HT-29 (cell line): ENCODE data around the gene PHLDB2. TPM values are rescaled to one million over a fixed set of nuclear protein-coding genes. Genes with fewer than 3 reads are reported as not detected.

ENCODE experiments used
- DNase-seq: peaks from one replicate; pipeline ENCODE4 v3.0.0-alpha.2; 2015; ENCODE audit warnings: low spot score
- total RNA-seq: library from RNA; depleted of rRNA; stranded (reverse); fragments of >200 nt; shearing (Covaris generic); gene quantifications from 2 replicates; pipeline ENCODE4 v1.2.3, GENCODE V29; 2014

Gene PHLDB2
- total RNA-seq, 1 experiment from 2014 or later: not detected

DNA sequence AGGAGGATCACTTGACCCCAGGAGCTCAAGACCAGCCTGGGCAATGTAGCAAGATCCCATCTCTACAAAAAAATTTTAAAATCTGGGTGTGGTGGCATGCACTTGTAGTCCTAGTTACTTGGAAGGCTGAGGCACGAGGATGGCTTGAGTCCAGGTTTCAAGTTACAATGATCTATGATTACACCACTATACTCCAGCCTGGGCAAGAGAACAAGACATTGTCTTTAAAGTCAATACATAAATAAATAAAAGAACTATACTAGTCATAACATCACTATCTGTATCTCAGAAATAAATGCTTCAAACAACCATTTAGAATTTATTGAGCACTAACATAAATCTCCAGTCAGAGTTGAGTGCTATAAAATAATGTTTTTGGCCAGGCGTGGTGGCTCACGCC is 8.5 kb upstream of the PHLDB2 start:
- DNase-seq: no peak

DNA sequence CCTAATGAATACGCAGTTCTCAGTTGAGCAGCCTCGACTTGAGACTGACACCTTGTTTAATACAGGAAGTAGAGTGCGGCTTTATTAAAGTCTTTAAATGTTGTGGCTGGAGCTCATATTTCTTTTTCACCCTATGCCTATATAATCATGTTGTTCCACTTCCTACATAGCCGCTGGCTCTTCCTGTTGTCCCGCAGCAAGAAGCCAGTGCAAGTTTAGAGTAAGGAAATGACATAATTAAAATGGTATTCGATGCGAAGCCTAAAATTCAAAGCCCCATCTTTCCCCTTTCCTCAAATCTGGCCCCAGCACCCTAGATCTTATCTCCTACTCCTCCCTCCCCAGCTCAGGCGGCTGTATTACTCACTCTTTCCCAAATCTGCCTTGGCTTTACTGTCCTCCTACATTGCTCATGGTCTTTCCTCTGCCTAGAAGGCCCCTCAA is 7.5 kb upstream of the PHLDB2 start:
- no peak for DNase-seq

DNA sequence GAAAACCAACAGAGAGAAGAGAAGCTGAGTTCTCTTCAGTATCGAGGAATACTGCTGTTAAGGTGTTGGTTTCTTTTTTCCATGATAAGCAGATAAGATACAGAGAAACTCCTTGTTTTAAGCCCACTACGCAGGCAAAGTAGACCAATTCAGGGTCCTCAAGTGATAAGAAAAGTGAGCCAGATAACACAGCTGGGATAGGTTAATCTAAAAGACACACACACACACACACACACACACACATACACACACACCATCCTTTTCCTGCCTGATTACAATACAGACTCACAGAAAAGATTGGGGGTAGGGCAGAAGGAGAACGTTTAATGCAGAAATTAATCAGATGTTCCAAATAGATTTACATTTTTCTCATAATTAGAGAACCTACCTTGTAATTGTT is 6.5 kb upstream of the PHLDB2 start:
- DNase-seq: no peak

DNA sequence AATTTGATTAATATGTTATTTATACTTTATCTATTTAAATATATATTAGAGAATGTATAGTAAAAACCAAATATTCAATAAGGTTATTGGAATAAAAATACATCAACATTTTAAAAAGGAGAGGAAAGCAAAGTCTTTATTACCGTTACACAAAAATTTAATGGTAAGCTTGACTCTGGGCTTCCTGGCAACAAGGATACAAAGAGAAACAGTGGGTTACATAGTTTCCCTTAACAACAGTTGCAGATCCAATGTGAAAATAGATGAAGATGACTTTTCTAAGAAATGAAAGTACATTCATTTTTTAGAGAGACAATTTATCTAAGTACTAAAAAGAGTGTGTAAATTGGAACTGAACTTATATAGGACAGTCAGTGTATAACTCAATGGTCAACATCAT is 6.0 kb upstream of the PHLDB2 start:
- no peak for DNase-seq

DNA sequence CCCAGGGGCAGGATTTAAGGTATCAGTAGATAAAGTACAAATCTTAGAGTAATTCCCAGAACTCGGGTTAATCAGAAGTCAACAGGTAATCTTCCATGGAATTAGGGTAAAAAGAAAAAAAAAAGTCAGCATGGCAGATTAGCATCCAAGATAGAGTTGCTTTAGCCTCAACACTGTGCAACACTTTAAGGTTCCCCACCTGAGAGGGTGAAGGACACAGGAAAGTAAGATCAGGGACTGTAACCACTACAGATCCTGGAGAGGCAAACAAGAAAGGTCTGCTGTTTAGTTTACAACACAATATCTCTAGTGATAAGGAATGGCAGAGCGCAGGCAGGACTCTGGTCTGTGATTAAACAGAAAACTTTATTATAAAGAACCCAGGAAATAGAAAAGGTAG is 4.1 kb upstream of the PHLDB2 start:
- no peak for DNase-seq

DNA sequence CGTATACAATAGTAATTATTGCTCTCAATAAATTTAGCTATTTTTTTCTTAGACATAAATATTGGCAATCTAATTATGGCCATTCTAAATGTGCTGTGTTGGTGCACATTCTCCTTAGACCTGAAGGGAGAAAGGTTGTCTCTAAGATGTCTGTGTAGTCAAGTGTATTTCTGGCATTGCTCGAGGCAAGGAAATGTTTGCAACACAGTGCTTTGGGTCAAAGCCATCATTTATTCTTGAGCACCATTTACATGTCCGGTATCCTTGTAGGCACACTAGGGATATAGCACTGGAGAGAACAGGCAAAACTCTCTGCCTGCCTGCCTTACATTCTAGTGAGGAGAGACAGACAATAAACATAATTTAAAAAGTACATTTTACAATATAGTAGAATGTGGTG is 2.6 kb upstream of the PHLDB2 start:
- DNase-seq: no peak

DNA sequence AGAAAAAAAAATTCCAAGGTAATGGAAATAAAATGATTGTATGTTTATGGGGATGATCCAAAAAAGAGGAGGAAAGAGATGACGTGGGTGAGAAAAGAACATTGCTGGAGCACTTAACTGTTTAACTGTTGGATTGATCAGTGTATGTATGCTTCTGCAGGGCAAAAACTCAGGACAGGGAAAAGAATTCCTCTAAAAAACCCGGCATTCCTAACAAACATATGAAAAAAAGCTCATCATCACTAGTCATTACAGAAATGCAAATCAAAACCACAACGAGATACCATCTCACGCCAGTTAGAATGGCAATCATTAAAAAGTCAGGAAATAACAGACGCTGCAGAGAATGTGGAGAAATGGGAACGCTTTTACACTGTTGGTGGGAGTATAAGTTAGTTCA is 1.6 kb upstream of the PHLDB2 start:
- no peak for DNase-seq

DNA sequence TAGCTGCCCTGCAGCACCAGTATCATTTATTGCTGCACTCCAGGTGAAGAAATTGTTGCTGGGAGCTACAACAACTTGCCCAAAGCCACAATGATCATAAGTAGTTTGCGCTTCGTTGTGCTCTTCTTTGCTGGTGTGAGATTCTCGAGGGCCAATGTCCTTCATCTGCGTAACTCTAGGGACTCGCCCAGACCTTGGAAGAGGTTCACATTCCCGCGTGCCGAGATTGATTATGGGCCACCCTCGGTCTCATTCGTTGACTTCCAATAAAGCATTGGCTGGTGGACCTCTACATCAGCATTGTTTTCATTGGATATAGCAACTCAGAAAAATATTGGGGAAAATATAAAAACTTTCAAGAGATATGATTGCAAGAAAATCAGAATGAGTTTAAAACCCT is 423 bp upstream of the PHLDB2 start:
- DNase-seq: no peak

DNA sequence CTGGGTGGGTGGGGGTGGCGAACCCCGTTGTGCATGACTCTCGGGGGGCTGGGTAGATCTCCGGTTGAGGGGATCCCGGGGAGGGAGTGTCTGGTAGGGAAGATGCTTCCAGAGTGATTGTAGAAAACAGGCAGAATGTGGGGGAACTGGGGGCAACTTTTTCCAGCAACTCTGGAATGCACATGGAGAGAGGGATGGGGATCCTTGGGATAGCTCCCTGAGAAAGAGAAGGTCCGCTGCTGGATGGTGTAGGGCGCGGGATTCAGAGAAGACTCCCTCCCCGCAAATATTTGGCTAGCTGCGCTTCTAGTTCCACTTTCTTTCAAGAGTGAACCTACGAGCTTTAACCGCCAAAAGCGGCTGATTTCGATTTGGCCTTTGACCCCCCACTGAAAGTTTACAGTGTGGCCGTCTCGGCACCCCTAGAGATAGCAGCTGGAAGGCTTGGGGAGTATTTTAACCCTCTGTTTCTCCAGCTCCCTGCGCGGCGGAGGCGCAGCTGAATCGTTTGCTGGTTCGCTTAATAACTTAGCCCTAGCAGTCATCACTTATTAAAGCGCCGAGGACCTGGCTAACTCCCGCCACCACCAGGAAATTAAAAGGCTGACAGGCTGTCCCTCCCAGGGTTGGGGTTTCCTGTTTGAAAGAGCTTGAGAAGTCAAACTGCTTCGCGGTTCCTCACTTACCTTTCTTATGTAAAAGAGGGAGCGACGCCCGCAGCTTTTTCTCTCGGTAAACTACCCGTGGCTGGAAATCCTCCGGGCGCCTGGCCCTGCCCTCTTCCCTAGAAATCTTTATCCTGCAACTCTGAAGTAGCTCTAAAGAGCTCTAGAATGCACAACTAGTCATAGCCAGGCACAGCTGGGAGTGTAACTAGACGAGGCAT is 1.2 kb downstream of the PHLDB2 start:
- peak; percentile 94 for DNase-seq

DNA sequence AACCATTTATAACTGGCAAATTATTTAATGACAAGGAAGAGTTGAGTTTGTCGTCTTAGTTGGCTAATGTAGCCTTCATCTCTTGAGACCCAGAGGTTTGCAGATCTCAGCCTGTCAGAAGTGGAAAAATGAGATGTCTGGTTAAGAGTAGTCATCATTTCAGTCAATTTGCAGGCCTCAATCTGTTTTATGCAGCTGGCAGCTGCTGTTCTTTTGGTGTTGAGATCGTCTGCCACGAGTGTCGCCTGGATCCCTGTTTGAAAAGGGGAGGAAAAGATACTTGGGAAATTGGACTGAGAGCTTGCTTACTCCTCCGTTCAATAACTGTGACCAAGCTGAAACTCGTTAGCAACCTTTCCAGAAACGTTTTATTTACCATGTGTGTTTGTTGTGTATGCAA is 2.3 kb downstream of the PHLDB2 start:
- no peak for DNase-seq

DNA sequence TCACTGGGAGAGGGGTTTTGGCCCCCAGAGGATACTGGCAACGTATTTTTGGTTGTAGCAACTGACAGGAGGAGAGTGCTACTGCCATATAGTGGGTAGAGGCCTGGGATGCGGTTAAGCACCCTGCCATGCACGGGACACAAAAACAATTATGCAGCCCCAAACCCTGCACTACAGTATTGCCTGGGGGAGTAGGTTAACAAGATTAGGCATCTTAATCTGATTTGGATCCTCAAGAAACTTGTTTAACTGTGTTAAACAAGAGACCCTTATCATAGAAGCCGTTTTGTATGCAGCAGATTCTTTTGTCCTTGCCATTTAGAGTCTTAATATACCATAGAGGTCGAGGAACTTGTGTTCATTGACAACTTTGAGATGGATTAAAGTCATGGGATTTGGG is 3.4 kb downstream of the PHLDB2 start:
- no peak for DNase-seq

DNA sequence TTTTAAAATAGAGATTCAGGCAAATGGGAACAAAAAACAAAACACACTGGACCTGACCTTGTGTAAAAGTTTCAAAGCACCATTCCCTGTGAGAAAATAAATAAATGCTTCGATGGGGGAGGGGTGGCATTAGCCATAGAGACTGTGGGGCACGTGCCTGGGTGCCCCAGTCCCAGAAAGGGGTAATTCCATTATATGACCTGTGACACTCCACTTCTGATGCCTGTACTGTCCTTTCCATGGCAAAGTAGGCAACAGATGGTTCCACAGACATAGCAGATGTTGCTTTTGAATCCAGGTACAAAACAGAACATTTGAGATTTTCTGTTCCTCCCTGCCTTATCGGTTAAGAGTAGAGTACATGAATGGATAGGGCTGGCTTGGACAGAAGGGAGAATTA is 3.9 kb downstream of the PHLDB2 start:
- DNase-seq: no peak

DNA sequence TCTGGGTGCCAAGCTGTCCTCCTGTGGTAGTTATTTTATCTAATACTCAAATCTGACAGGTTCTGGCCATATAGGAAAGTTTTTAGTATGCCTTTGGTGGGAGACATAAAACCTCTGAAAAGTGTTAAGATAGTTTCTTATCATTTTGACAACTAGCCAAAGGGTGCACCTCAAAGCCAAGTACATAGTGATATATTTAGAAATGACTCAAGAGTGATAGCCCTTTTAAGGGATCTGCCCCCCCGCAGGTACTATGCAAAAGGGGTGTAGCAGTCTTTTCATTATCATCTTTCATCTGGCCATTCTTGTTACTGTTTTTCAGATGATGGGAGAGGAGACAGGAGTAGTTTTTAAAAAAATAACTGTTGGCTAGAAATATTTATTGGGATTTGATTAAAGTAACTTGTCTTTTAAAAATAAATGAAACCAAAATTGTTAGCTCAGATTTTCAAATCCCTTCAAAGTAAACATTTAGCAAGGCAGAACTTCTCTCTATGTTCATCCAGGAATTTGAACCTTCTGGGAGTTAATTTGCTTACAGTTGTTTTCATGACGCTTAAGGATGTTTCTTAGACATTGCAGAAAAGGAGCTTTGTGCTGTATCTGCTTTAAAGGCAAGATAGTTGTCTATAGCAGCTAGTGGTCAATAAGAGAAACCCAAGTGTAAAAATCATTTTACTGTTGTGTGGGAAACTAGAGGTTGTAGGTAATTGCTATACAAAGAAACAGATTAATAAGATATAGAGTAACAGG is 5.1 kb downstream of the PHLDB2 start:
- no peak for DNase-seq

DNA sequence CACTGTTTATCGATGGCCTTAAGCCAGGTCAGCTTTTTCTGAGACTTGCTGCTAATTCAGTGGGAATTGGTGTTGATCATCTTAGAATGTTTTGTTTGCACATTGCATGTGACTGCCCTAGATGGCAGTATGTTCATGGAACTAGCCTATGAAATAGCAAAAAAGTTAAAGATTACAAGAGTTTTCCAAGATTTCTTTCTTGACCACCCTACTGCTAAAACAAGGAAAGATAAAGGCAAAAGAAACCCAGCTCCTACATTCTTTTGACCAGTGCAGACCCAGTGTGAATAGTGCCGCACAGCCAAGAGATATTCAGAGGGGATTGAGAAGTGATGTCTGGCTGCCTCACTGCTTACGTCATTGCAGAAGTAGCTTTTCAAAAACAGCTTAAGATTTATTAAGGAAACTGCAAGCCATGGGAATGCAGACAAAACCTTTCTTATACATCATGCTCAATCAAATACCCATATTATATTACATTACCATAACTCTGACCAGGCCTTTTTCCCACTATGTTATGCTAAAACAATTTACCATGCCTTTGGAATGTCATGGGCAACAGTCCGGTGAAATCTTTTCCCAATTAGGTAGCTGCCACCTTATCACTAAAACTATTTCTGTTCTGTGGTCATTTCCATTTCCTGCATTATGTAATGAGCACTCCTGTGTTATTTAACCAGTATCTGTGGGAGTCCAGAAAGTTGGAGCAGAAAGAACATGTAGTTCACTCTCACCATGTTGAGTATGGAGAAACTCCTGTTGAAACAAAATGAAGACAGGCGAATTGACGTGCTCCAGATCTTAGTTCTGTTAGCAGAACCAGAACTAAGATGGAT is 6.0 kb downstream of the PHLDB2 start:
- DNase-seq: peak; percentile 12

DNA sequence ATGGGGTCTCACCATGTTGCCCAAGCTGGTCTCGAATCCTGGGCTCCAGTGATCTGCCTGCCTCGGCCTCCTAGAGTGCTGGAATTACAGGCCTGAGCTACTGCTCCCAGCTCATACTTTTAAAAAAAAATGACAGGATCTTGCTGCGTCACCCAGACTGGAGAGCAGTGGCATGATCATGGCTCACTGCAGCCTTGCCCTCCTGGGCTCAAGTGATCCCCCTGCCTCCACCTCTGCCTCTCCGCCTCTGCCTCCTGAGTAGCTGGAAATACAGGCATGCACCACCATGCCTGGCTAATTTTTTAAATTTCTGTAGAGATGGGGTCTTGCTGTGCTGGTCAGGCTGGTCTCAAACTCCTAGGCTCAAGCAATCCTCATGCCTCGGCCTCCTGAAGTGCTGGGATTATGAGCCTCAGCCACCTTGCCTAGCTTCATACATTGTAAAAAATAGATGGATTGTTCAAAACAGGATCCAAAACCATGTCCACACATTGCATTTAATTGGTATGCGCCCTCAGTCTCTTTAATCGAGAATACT is 8.9 kb downstream of the PHLDB2 start:
- DNase-seq: no peak

DNA sequence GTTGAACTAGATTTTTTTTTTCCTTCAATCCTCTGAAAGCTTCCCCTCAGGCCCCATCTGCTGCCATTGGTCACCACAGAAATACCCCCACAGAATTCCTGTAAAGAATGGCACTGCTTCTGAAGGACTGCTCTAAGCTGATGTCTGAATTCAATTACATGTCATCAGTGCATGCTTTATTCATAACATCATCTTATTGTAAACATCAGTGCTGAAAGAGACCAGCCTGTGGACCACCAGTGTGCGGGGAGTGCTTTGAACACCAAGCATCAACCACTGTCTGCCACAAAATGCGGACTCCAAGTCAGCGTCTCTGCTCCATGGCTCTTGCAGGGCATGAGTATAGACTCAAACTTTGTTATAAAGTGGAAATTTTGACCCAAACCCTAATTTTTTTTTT is 11.6 kb downstream of the PHLDB2 start:
- no peak for DNase-seq

DNA sequence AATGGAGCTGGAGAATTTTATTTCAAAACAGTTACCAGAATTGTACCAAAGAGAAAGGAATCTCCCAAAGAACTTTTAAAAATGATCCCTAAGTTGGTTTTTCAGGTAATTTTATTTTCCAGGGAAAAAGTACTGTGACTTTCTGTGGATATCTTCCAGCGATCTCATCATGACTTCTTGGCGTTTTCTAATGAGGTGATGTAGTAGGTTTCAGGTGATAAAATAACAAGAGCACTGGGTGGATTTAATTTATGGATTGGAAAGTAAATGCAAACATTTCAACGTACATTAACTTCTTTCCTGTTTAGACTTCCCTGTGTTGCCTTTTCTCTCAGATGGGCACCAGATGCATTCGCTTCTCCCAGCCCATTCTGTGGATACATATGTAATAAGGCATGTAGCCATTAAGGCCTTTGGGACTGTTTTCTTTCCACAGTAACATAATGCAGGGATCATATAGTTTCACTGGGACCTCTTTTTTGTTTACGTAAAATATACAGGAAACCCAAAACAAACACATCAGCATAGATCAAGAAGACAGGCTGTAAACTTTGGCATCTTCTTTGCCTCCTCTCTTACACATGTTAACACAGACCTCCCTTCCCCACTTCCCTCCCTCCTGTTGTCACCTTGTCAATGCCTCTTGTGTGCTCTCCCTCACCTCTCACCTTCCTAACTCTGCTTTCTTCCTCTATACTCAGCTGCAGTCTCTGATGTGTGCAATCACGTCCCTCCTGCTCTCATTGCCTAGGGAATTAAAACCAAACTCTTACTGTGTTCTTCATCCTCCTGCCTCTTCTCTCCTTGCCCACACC is 13.0 kb downstream of the PHLDB2 start:
- DNase-seq: no peak

DNA sequence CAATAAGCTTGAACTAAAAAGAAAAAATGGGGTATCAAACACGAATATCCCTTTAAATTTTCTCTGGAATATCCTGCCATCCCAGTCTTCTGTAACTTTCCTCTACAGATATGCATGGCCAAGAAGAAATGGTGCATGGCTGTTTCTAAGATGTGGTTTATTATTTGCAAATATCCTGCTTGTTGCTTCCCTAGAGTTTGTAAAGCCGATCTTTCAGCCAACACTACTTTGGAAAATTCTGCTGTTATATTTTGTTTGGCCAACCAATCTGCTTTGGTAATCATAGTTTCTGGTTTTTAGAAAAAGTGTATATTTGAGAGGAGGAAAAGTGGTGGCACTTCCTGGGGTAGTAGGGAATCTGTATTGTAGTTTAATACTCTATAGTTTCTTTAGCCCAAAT is 13.9 kb downstream of the PHLDB2 start:
- no peak for DNase-seq

DNA sequence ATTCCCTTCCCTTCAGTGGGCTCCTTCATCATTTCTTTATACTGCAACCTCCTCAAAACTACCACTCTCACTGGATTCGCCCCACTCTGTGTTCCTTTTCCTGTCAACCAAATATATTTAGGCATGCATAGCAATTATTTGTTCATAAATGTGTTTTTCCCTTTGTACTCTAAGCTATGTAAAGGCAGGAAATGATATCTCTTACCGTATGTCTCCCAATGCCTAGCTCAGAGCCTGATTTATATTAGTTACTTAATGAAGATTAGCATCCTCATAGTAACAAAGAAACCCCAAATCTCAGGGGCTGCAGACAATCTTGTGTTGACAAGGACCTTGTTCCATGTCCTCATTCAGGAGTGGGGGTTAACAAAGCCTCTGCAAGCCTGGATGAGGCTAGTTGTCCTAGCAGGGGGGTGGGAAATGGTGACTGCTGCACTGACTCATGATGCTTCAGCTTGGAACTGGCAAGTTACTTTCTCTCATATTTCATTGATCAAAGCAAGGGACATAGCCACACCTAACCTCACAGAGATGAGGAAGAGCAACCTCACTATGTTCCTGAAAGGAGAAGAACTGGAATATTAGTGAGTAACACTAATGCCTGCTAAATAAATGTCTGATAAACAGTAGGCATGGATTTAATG is 15.2 kb downstream of the PHLDB2 start:
- DNase-seq: no peak

DNA sequence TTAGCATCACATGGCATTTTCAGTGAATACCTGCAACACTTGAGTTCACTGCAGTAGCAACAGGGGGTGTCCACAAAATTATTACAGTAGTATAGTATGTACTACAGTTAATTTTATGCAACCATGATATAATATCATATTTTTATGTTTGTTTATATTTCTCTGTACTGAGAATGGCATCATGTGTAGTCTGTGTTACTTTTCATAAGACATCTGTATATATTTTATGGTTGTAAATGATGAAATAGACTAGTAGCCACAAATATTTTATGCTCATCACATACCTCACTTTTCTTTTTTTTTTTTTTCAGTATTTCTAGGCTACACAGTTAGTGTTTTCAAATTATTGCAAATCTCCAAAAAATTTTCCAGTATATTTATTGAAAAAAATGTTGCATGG is 22.4 kb downstream of the PHLDB2 start:
- no peak for DNase-seq
